GM23248 (cell line): Measurements from ENCODE around the gene PCMT1. TPM values are rescaled to one million over a fixed set of nuclear protein-coding genes. Genes with fewer than 3 reads are reported as not detected.

Experiments used
- DNase-seq: peaks from one replicate; pipeline ENCODE4 v3.0.0-alpha.2; 2015
- H2AFZ ChIP-seq: fragments of 200-600 bp; sonication (generic); 2 replicates; pipeline ENCODE4 v1.6.1; 2016; ENCODE audit warnings: antibody characterized with exemption
- H3F3A ChIP-seq: fragments of 200-600 bp; sonication (generic); 2 replicates; pipeline ENCODE4 v1.6.1; 2016; ENCODE audit warnings: mild to moderate bottlenecking, antibody characterized with exemption, mixed run types; ENCODE audit not compliant: insufficient read depth
- H3K27ac ChIP-seq: fragments of 200-600 bp; sonication (generic); 2 replicates; pipeline ENCODE4 v1.5.1; 2016; ENCODE audit warnings: mild to moderate bottlenecking
- H3K27me3 ChIP-seq: fragments of 200-600 bp; sonication (generic); replicated peaks from 2 replicates; pipeline ENCODE4 v1.6.1; 2016; ENCODE audit warnings: mild to moderate bottlenecking; ENCODE audit not compliant: insufficient read depth
- H3K36me3 ChIP-seq: fragments of 200-600 bp; sonication (generic); 2 replicates; pipeline ENCODE4 v1.6.1; 2016; ENCODE audit warnings: low read depth, mild to moderate bottlenecking
- H3K4me1 ChIP-seq: fragments of 200-600 bp; sonication (generic); 2 replicates; pipeline ENCODE4 v1.6.1; 2016; ENCODE audit warnings: mild to moderate bottlenecking; ENCODE audit not compliant: insufficient read depth
- H3K4me2 ChIP-seq: fragments of 200-600 bp; sonication (generic); one replicate; pipeline ENCODE4 v1.6.1; 2016; ENCODE audit warnings: mild to moderate bottlenecking; ENCODE audit not compliant: unreplicated experiment
- H3K4me3 ChIP-seq: fragments of 200-600 bp; sonication (generic); 2 replicates; pipeline ENCODE4 v1.5.1; 2016; ENCODE audit warnings: mild to moderate bottlenecking
- H3K79me2 ChIP-seq: fragments of 200-600 bp; sonication (generic); 2 replicates; pipeline ENCODE4 v1.6.1; 2016; ENCODE audit warnings: mild to moderate bottlenecking; ENCODE audit not compliant: insufficient read depth
- H3K9ac ChIP-seq: fragments of 200-600 bp; sonication (generic); 2 replicates; pipeline ENCODE4 v1.6.1; 2016; ENCODE audit warnings: mild to moderate bottlenecking
- H3K9me2 ChIP-seq: fragments of 200-600 bp; sonication (generic); 2 replicates; pipeline ENCODE4 v1.6.1; 2016; ENCODE audit warnings: mixed run types, mild to moderate bottlenecking, moderate library complexity; ENCODE audit not compliant: insufficient read depth
- H3K9me3 ChIP-seq: fragments of 200-600 bp; sonication (generic); one replicate; pipeline ENCODE4 v1.6.1; 2017; ENCODE audit warnings: low read depth
- H4K20me1 ChIP-seq: fragments of 200-600 bp; sonication (generic); 2 replicates; pipeline ENCODE4 v1.6.0; 2016; ENCODE audit not compliant: insufficient read depth
- EZH2 ChIP-seq: fragments of 200-600 bp; sonication (generic); IDR thresholded peaks from 2 replicates; pipeline ENCODE4 v1.6.1; 2018; ENCODE audit warnings: antibody characterized with exemption, mild to moderate bottlenecking; ENCODE audit not compliant: insufficient read depth, poor library complexity, severe bottlenecking
- EZH2phosphoT487 ChIP-seq: fragments of 200-600 bp; sonication (generic); IDR thresholded peaks from 2 replicates; pipeline ENCODE4 v1.6.1; 2018; ENCODE audit warnings: antibody characterized with exemption, moderate library complexity, mild to moderate bottlenecking, low read depth; ENCODE audit not compliant: insufficient read depth
- WGBS, 2 experiments: methylation state at CpG; one replicate each; pipeline ENCODE4 v1.1.6; 2015 to 2017; ENCODE audit warnings: low lambda C conversion rate in 2 of 2, low coverage in 1 of 2; ENCODE audit errors: missing lambda C conversion rate in 2 of 2; 5-methylcytosine and 5-hydroxymethylcytosine counted together
- in situ Hi-C: fragments of 300-500 bp; cut with MboI; formaldehyde crosslinking; loops from 2 replicates; pipeline ENCODE4 v1.15.0; 2020
- polyA plus RNA-seq: library from polyadenylated mRNA; unstranded; fragments of >200 nt; fragmentation: Nextera tagmentation; extraction: Ambion mirVana; gene quantifications from 2 replicates; pipeline ENCODE4 v1.2.1, GENCODE V29; 2016
- total RNA-seq: library from RNA; depleted of rRNA; stranded (reverse); fragments of >200 nt; shearing (Covaris generic); gene quantifications from 2 replicates; pipeline ENCODE4 v1.2.3, GENCODE V29; 2014

PCMT1 gene
- total and polyA plus RNA-seq, 2 experiments from 2014 or later: 165 to 184 TPM

DNA sequence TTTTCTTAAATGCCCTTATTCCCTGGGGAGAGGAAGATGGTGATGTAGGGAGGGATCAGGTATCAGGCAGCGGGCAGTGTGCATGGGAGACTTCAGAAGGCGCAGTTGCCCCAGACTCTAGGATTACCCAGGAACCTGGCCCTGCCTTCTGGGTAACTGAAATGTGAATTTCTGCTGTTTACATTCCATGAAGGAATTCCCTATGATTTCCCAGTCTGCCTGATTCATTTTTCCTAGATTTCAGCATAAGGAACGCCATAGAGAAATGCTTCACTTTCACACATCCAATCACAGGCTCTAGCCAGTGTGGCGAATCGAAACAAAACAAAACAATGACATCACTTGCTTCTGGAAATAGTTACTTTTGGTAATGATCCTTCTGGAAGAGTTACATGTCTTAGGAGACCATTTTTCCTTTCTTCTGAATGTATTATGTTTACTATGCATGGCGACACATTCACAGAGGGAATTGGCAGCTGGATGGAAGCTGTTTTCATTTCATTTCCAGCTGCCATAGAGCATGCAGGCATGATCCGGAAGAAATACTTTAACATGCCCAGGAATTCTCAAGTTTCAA is 81.3 kb downstream of the PCMT1 start:
- TF ChIP-seq EZH2phosphoT487: no peak

DNA sequence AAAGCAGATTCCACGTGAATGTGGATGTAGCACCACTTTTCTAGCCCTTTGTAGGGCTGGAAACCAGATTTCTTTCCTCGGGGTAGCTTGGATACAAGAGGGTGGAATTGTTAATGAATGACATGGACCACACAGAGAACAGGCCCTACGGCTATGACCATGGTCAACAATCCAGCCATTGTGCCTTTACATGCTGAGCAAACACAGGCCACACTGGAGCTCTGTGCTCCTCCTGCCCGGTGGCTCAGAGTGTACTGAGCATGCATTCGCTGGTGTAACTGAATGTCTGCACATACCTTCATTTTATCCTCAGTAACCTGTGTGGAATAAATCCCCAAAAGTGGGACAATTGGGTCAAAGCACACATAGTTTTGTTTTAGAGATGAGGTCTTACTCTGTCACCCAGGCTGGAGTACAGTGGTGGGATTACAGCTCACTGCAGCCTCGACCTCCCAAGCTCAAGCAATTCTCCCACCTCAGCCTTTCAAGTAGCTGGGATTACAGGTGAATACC is 81.8 kb downstream of the PCMT1 start:
- H3K27ac ChIP-seq: peak overlapping the region; percentile 41
- no peak overlapping the region for H3K4me3 ChIP-seq
- H3F3A ChIP-seq: peaks cover 20% of the 10 kb centered on the region
- peak overlapping the region; percentile 50 for H3K9ac ChIP-seq
- TF ChIP-seq EZH2: no peak
- no peak for TF ChIP-seq EZH2phosphoT487
- 0 out of 2 replicates have a peak, but pooled peaks cover 7% of the 10 kb centered on the region for H3K79me2 ChIP-seq
- no peaks in the 10 kb centered on the region for H4K20me1 ChIP-seq
- peaks cover 23% of the 10 kb centered on the region; the same call in 1 of the 2 replicates for H3K36me3 ChIP-seq
- H3K9me3 ChIP-seq: no peaks in the 10 kb centered on the region
- no peaks in the 10 kb centered on the region for H3K27me3 ChIP-seq
- WGBS, 2 experiments: 63 to 68% methylated on average over 6 of the region's 6 CpGs
- no peaks in the 10 kb centered on the region for H3K9me2 ChIP-seq
- peak overlapping the region; percentile 22; the same call in 1 of the 2 replicates for H2AFZ ChIP-seq
- H3K4me1 ChIP-seq: peaks cover 16% of the 10 kb centered on the region
- peak overlapping the region; percentile 16 for H3K4me2 ChIP-seq
- DNase-seq: no peak
- in situ Hi-C loops: loop anchor here (5.0 kb wide), 1 partner anchor 91 kb away; the partner anchor contains the start of gene RAET1G

More for the DNA sequence above, 81.3 kb downstream of the PCMT1 start:
- H3K36me3 ChIP-seq: peaks cover 26% of the 10 kb centered on the region
- peak overlapping the region; percentile 22; the same call in 1 of the 2 replicates for H2AFZ ChIP-seq
- in situ Hi-C loops: loop anchor here (5.0 kb wide), 1 partner anchor 91 kb away; the partner anchor contains the start of gene RAET1G
- DNase-seq: peak; percentile 71
- H3K4me1 ChIP-seq: peaks cover 16% of the 10 kb centered on the region
- 48 to 50% methylated on average over 7 of the region's 7 CpGs for WGBS, 2 experiments
- H3F3A ChIP-seq: peaks cover 18% of the 10 kb centered on the region
- peak overlapping the region; percentile 16 for H3K4me2 ChIP-seq
- H3K9me2 ChIP-seq: no peaks in the 10 kb centered on the region
- no peak overlapping the region for H3K4me3 ChIP-seq
- no peaks in the 10 kb centered on the region for H3K9me3 ChIP-seq
- H3K79me2 ChIP-seq: 0 out of 2 replicates have a peak, but pooled peaks cover 7% of the 10 kb centered on the region
- peak overlapping the region; percentile 50 for H3K9ac ChIP-seq
- H3K27me3 ChIP-seq: no peaks in the 10 kb centered on the region
- no peaks in the 10 kb centered on the region for H4K20me1 ChIP-seq
- H3K27ac ChIP-seq: peak overlapping the region; percentile 41

DNA sequence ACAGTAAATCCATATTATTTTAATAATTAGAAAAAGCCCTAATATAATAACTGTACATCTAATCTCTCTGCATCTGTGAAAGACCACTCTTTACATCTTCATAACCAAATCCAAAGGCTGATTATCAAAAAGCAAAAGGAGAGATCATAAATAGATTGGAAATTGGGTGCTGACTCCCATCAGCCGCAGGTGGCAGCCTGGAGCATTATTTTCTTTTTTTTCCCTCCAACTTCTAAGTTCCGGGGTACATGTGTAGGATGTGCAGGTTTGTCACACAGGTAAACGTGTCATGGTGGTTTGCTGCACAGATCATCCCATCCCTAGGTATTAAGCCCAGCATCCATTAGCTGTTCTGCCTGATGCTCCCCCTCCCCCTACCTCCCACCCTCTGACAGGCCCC is 84.1 kb downstream of the PCMT1 start:
- Histone ChIP-seq H3F3A (peaks cover 20% of the 10 kb centered on the region), H3K79me2 (0 out of 2 replicates have a peak, but pooled peaks cover 14% of the 10 kb centered on the region), H4K20me1 (no peaks in the 10 kb centered on the region), H3K4me2 (no peak overlapping the region), H3K9me2 (no peaks in the 10 kb centered on the region), H3K4me1 (peaks cover 16% of the 10 kb centered on the region), H3K27ac (no peak overlapping the region), H2AFZ (no peak overlapping the region), H3K36me3 (peaks cover 30% of the 10 kb centered on the region), H3K27me3 (no peaks in the 10 kb centered on the region), H3K9me3 (no peaks in the 10 kb centered on the region), H3K4me3 (no peak overlapping the region), H3K9ac (no peak overlapping the region)
- DNase-seq: no peak
- 83% methylated on average over 3 of the region's 3 CpGs for WGBS, 2 experiments
- no peak for TF ChIP-seq EZH2phosphoT487
- no peak for TF ChIP-seq EZH2
- in situ Hi-C loops: loop anchor here (5.0 kb wide), 1 partner anchor 89 kb away; the partner anchor contains the start of gene RAET1G

- Histone ChIP-seq H3K9me2 (no peaks in the 10 kb centered on the region), H3K27ac (no peak overlapping the region), H3K9me3 (no peaks in the 10 kb centered on the region), H3K36me3 (peaks cover 26% of the 10 kb centered on the region), H2AFZ (no peak overlapping the region), H3F3A (peaks cover 23% of the 10 kb centered on the region), H3K79me2 (peaks cover 23% of the 10 kb centered on the region), H4K20me1 (no peaks in the 10 kb centered on the region), H3K4me2 (no peak overlapping the region), H3K4me3 (no peak overlapping the region), H3K9ac (no peak overlapping the region), H3K4me1 (peaks cover 18% of the 10 kb centered on the region), H3K27me3 (no peaks in the 10 kb centered on the region)
- in situ Hi-C loops: loop anchor here (5.0 kb wide), 1 partner anchor 88 kb away; the partner anchor contains the start of gene RAET1G
- 40 to 45% methylated on average over 5 of the region's 5 CpGs for WGBS, 2 experiments
- peak; percentile 73 for DNase-seq
- no peak for TF ChIP-seq EZH2phosphoT487
- TF ChIP-seq EZH2: no peak
Observed at GRCh38 chr6:149834513-149835481, 85.3 kb downstream of the PCMT1 start.
